Panc1 (cell line): Measurements from ENCODE around the gene SND1. TPM values are rescaled to one million over a fixed set of nuclear protein-coding genes. Genes with fewer than 3 reads are reported as not detected.

Experiments
- ATAC-seq: fragments of 200-7000 bp; cut with Tn5 transposase; 2 replicates; pipeline ENCODE4 v1.9.1; 2020; ENCODE audit warnings: mild to moderate bottlenecking, moderate library complexity
- BruUV-seq: library from RNA; stranded (reverse); fragments of 400-500 nt; replicated peaks from 2 replicates; lab custom pipeline; 2021; lab: Mats Ljungman, UMichigan
- CTCF ChIA-PET: fragments of 300-600 bp; sonication (Branson Sonifier 250); formaldehyde crosslinking; loops from one replicate; lab custom pipeline; 2022; ENCODE audit warnings: antibody characterized with exemption; lab: Charles Lee
- POLR2A ChIA-PET: fragments of 300-600 bp; sonication (Branson Sonifier 250); formaldehyde crosslinking; loops from one replicate; lab custom pipeline; 2022; ENCODE audit warnings: antibody characterized with exemption; lab: Charles Lee
- DNase-seq: peaks from one replicate; pipeline ENCODE4 v3.0.0-alpha.2; 2010; ENCODE audit warnings: low read depth, low spot score
- H3K27ac ChIP-seq: 2 replicates; pipeline ENCODE4 v1.5.1; 2011; ENCODE audit warnings: mild to moderate bottlenecking, low read length, inconsistent platforms
- H3K27me3 ChIP-seq: fragments of 200-500 bp; sonication (Bioruptor generic); 2 replicates; pipeline ENCODE4 v1.6.0; 2014; ENCODE audit warnings: low read length, inconsistent platforms; ENCODE audit not compliant: control insufficient read depth, insufficient read depth
- H3K36me3 ChIP-seq: fragments of 200-500 bp; sonication (Bioruptor generic); 2 replicates; pipeline ENCODE4 v1.5.1; 2014; ENCODE audit warnings: inconsistent platforms, mild to moderate bottlenecking, low read length, moderate library complexity; ENCODE audit not compliant: control insufficient read depth, insufficient read depth
- H3K4me1 ChIP-seq: 2 replicates; pipeline ENCODE4 v1.5.1; 2011; ENCODE audit warnings: inconsistent platforms, mild to moderate bottlenecking, low read length, moderate library complexity; ENCODE audit not compliant: control insufficient read depth, insufficient read depth
- H3K4me3 ChIP-seq, 2 experiments: 2 replicates each; pipeline ENCODE4 v1.5.1; 2011 to 2012; ENCODE audit warnings: low read depth in 2 of 2, low read length in 2 of 2, mild to moderate bottlenecking in 2 of 2, inconsistent platforms in 1 of 2, moderate library complexity in 1 of 2
- H3K9me3 ChIP-seq: fragments of 200-500 bp; sonication (Bioruptor generic); 2 replicates; pipeline ENCODE4 v1.5.1; 2014; ENCODE audit warnings: low read depth, mild to moderate bottlenecking, inconsistent platforms, low read length, moderate library complexity; ENCODE audit not compliant: control insufficient read depth, insufficient read depth
- CTCF ChIP-seq: fragments of 450-650 bp; IDR thresholded peaks from 2 replicates; pipeline ENCODE4 v1.5.1; 2017; ENCODE audit warnings: mild to moderate bottlenecking
- POLR2AphosphoS5 ChIP-seq: IDR thresholded peaks from 2 replicates; pipeline ENCODE4 v1.6.1; 2012; ENCODE audit warnings: mild to moderate bottlenecking, low read depth, low read length, moderate library complexity
- REST ChIP-seq, 2 experiments: IDR thresholded peaks; 2 replicates each; pipeline ENCODE4 v1.6.1; 2011 to 2012; ENCODE audit warnings: low read depth in 2 of 2, control low read depth in 1 of 2, low read length in 1 of 2, mild to moderate bottlenecking in 1 of 2, moderate library complexity in 1 of 2; ENCODE audit not compliant: insufficient read depth in 1 of 2
- SIN3A ChIP-seq: IDR thresholded peaks from 2 replicates; pipeline ENCODE4 v1.6.1; 2012; ENCODE audit warnings: low read depth, mild to moderate bottlenecking, low read length, moderate library complexity, borderline replicate concordance; ENCODE audit not compliant: insufficient read depth
- TCF7L2 ChIP-seq: IDR thresholded peaks from 2 replicates; pipeline ENCODE4 v1.6.1; 2011; ENCODE audit warnings: mild to moderate bottlenecking, low read depth, low read length, inconsistent platforms
- in situ Hi-C: cut with HindIII; loops from 2 replicates; pipeline ENCODE4 v1.10.0; 2016; ENCODE audit warnings: low sequenced_read_pairs, low pct_unique_long_range_greater_than_20kb
- intact Hi-C: fragments of 100-400 bp; cut with micrococcal nuclease; formaldehyde crosslinking; loops from one replicate; pipeline ENCODE4 v1.10.0; 2022; ENCODE audit not compliant: unreplicated experiment
- total RNA-seq: library from RNA; stranded (reverse); gene quantifications from one replicate; pipeline ENCODE4 v1.2.1, GENCODE V29; 2021; ENCODE audit not compliant: unreplicated experiment

Gene SND1
- total RNA-seq, 1 experiment from 2014 or later: 176 TPM

- POLR2A ChIA-PET: no interaction called here
- intact Hi-C loops: no loop called here
- in situ Hi-C loops: no loop called here
- ATAC-seq (no peak), DNase-seq (no peak)
- H3K27ac ChIP-seq: no peak overlapping the region
- H3K4me1 ChIP-seq: peaks cover 2% of the 10 kb centered on the region; the same call in 1 of the 2 replicates
- BruUV-seq: no TSS peak
- CTCF ChIA-PET: interaction anchor here (0.6 kb wide), 1 partner anchor 18 kb away, joined by 8 read pairs; no protein-coding TSS in a partner anchor
- no peak overlapping the region for H3K4me3 ChIP-seq
- TF ChIP-seq SIN3A (no peak), REST (IDR thresholded peaks at IDR 0.05; ENCODE audit: insufficient read depth in 1 of 2, low read depth in 2 of 2, low read length in 1 of 2) (no peak), CTCF (no peak), TCF7L2 (no peak), POLR2AphosphoS5 (no peak)
- H3K9me3 ChIP-seq: no peaks in the 10 kb centered on the region
- H3K36me3 ChIP-seq: peaks cover 3% of the 10 kb centered on the region; the same call in 1 of the 2 replicates
- H3K27me3 ChIP-seq: no peaks in the 10 kb centered on the region
Observed at GRCh38 chr7:127903892-127904669, 252.1 kb downstream of the SND1 start.

- ATAC-seq: no peak
- H3K36me3 ChIP-seq: peaks cover 3% of the 10 kb centered on the region; the same call in 1 of the 2 replicates
- no peak for DNase-seq
- H3K4me1 ChIP-seq: peaks cover 2% of the 10 kb centered on the region; the same call in 1 of the 2 replicates
- TF ChIP-seq POLR2AphosphoS5: no peak
- no peak for TF ChIP-seq REST (IDR thresholded peaks at IDR 0.05; ENCODE audit: insufficient read depth in 1 of 2, low read depth in 2 of 2, low read length in 1 of 2)
- TF ChIP-seq TCF7L2: no peak
- no peak for TF ChIP-seq CTCF
- TF ChIP-seq SIN3A: no peak
- no peak overlapping the region for H3K27ac ChIP-seq
- no TSS peak for BruUV-seq
- no peaks in the 10 kb centered on the region for H3K9me3 ChIP-seq
- CTCF ChIA-PET: interaction anchor here (0.6 kb wide), 1 partner anchor 17 kb away, joined by 8 read pairs; no protein-coding TSS in a partner anchor
- intact Hi-C loops: no loop called here
- in situ Hi-C loops: no loop called here
- H3K27me3 ChIP-seq: no peaks in the 10 kb centered on the region
- POLR2A ChIA-PET: no interaction called here
- no peak overlapping the region for H3K4me3 ChIP-seq
Observed at GRCh38 chr7:127904670-127904985, 252.6 kb downstream of the SND1 start.
